Endothelial cell of umbilical vein (primary cell): ENCODE results near the gene CBFA2T3.

Source experiments
- FOS ChIP-seq: IDR thresholded peaks from 2 replicates; pipeline ENCODE4 v1.6.1; 2011; ENCODE audit warnings: mild to moderate bottlenecking, low read length, moderate library complexity, borderline replicate concordance; ENCODE audit not compliant: insufficient read depth
- POLR2A ChIP-seq: IDR thresholded peaks from 2 replicates; pipeline ENCODE4 v1.6.1; 2012; ENCODE audit warnings: low read depth, mild to moderate bottlenecking, control low read depth, low read length
- POLR2AphosphoS5 ChIP-seq: IDR thresholded peaks from 2 replicates; pipeline ENCODE4 v1.6.1; 2012; ENCODE audit warnings: low read depth, mild to moderate bottlenecking, control low read depth, low read length, moderate library complexity; ENCODE audit not compliant: insufficient read depth
- TF ChIP-seq, protein P1 (sequence below), 2 donors: IDR thresholded peaks; 1 replicate in 1 of 2; 2 replicates in 1 of 2; pipeline ENCODE4 v1.5.1; 2011; ENCODE audit warnings: low read length in 2 of 2, mild to moderate bottlenecking in 2 of 2, moderate library complexity in 2 of 2, control low read depth in 1 of 2, inconsistent platforms in 1 of 2, low read depth in 1 of 2; ENCODE audit not compliant: insufficient read depth in 1 of 2; ENCODE audit errors: extremely low read depth in 1 of 2
- TF ChIP-seq, protein P2 (sequence below): IDR thresholded peaks from 2 replicates; pipeline ENCODE4 v1.6.1; 2011; ENCODE audit not compliant: insufficient read depth, insufficient read length

DNA sequence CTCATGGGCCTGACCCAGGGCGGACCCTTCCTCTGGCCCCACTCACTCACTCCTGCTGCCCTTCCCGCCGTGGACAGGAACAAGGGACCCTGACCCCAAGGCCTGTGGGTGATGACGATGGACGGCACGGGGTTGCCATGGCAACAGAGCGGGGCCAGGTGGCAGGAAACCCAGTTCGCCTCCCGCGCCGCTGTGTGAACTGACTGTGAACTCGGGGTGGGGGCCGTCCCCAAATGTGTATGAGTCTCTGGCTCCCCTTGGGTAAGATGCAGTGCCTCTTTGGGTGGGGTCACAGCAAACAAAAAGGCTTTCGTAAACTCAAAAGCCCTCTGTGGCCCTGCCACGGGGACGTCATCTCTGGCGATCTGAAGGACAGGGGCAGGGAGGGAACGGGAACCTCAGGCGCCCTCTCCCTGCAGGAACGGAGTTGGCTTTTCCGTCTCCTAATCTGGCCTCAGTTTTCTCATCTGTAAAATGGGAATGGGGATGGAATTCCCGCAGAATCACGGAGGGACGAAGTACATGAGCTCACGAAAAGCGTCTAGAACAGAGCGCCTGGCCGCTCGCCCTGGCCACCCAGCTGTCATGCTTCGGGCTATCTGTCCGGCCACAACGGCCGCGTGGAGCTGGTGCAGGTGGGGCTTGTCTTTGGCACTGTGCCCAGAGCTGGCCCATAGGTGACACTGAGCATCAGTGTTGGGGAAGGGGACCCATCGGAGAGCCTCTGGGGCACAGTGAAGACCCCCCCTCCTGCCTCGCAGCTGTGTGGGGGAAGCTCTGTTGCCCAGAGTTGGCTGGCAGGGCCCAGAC lies 65.7 kb downstream of the CBFA2T3 start:
- TF ChIP-seq POLR2AphosphoS5 (no peak), FOS (no peak), POLR2A (no peak)
- TF ChIP-seq, protein P1, sequence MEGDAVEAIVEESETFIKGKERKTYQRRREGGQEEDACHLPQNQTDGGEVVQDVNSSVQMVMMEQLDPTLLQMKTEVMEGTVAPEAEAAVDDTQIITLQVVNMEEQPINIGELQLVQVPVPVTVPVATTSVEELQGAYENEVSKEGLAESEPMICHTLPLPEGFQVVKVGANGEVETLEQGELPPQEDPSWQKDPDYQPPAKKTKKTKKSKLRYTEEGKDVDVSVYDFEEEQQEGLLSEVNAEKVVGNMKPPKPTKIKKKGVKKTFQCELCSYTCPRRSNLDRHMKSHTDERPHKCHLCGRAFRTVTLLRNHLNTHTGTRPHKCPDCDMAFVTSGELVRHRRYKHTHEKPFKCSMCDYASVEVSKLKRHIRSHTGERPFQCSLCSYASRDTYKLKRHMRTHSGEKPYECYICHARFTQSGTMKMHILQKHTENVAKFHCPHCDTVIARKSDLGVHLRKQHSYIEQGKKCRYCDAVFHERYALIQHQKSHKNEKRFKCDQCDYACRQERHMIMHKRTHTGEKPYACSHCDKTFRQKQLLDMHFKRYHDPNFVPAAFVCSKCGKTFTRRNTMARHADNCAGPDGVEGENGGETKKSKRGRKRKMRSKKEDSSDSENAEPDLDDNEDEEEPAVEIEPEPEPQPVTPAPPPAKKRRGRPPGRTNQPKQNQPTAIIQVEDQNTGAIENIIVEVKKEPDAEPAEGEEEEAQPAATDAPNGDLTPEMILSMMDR (IDR thresholded peaks at IDR 0.05; ENCODE audit: extremely low read depth in 1 of 2, insufficient read depth in 1 of 2, low read depth in 1 of 2, low read length in 2 of 2) = no peak
- TF ChIP-seq, protein P2, sequence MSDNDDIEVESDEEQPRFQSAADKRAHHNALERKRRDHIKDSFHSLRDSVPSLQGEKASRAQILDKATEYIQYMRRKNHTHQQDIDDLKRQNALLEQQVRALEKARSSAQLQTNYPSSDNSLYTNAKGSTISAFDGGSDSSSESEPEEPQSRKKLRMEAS = no peak
